ENCODE measurements around the gene MSRB1.

DNA sequence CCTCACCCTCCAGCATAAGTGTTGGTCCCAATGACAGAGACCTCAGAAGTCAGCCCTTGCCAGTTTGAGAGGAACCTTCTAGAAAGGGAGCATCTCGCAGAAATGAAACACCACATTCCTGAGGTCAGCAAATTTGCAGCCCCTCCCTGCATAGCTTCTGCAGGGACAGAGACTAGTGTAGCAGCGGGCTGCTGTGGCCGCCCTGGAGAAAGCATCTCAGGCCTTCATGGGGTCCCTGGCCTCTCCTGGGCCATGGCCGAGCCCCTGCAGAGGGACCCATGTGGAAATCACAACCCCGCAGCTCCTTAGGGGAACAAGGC, 36.2 kb downstream of the MSRB1 start:
- TF ChIP-seq, protein P1, sequence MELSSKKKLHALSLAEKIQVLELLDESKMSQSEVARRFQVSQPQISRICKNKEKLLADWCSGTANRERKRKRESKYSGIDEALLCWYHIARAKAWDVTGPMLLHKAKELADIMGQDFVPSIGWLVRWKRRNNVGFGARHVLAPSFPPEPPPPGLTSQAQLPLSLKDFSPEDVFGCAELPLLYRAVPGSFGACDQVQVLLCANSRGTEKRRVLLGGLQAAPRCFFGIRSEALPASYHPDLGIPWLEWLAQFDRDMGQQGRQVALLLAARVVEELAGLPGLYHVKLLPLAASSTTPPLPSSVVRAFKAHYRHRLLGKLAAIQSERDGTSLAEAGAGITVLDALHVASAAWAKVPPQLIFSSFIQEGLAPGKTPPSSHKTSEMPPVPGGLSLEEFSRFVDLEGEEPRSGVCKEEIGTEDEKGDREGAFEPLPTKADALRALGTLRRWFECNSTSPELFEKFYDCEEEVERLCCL (CRISPR knock-in tag; IDR thresholded peaks at IDR 0.05; ENCODE audit: borderline replicate concordance): no peak
- TF ChIP-seq ZFP36L1 (CRISPR knock-in tag; IDR thresholded peaks at IDR 0.05): no peak
- TF ChIP-seq ZNF598 (CRISPR knock-in tag; IDR thresholded peaks at IDR 0.05; ENCODE audit: borderline replicate concordance): no peak
- TF ChIP-seq, protein P2, sequence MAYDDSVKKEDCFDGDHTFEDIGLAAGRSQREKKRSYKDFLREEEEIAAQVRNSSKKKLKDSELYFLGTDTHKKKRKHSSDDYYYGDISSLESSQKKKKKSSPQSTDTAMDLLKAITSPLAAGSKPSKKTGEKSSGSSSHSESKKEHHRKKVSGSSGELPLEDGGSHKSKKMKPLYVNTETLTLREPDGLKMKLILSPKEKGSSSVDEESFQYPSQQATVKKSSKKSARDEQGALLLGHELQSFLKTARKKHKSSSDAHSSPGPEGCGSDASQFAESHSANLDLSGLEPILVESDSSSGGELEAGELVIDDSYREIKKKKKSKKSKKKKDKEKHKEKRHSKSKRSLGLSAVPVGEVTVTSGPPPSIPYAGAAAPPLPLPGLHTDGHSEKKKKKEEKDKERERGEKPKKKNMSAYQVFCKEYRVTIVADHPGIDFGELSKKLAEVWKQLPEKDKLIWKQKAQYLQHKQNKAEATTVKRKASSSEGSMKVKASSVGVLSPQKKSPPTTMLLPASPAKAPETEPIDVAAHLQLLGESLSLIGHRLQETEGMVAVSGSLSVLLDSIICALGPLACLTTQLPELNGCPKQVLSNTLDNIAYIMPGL (CRISPR knock-in tag; IDR thresholded peaks at IDR 0.05; ENCODE audit: borderline replicate concordance in 1 of 2, low read depth in 1 of 2): no peak
- TF ChIP-seq, protein P3, sequence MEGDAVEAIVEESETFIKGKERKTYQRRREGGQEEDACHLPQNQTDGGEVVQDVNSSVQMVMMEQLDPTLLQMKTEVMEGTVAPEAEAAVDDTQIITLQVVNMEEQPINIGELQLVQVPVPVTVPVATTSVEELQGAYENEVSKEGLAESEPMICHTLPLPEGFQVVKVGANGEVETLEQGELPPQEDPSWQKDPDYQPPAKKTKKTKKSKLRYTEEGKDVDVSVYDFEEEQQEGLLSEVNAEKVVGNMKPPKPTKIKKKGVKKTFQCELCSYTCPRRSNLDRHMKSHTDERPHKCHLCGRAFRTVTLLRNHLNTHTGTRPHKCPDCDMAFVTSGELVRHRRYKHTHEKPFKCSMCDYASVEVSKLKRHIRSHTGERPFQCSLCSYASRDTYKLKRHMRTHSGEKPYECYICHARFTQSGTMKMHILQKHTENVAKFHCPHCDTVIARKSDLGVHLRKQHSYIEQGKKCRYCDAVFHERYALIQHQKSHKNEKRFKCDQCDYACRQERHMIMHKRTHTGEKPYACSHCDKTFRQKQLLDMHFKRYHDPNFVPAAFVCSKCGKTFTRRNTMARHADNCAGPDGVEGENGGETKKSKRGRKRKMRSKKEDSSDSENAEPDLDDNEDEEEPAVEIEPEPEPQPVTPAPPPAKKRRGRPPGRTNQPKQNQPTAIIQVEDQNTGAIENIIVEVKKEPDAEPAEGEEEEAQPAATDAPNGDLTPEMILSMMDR (CRISPR knock-in tag; IDR thresholded peaks at IDR 0.05): no peak
- TF ChIP-seq, protein P4, sequence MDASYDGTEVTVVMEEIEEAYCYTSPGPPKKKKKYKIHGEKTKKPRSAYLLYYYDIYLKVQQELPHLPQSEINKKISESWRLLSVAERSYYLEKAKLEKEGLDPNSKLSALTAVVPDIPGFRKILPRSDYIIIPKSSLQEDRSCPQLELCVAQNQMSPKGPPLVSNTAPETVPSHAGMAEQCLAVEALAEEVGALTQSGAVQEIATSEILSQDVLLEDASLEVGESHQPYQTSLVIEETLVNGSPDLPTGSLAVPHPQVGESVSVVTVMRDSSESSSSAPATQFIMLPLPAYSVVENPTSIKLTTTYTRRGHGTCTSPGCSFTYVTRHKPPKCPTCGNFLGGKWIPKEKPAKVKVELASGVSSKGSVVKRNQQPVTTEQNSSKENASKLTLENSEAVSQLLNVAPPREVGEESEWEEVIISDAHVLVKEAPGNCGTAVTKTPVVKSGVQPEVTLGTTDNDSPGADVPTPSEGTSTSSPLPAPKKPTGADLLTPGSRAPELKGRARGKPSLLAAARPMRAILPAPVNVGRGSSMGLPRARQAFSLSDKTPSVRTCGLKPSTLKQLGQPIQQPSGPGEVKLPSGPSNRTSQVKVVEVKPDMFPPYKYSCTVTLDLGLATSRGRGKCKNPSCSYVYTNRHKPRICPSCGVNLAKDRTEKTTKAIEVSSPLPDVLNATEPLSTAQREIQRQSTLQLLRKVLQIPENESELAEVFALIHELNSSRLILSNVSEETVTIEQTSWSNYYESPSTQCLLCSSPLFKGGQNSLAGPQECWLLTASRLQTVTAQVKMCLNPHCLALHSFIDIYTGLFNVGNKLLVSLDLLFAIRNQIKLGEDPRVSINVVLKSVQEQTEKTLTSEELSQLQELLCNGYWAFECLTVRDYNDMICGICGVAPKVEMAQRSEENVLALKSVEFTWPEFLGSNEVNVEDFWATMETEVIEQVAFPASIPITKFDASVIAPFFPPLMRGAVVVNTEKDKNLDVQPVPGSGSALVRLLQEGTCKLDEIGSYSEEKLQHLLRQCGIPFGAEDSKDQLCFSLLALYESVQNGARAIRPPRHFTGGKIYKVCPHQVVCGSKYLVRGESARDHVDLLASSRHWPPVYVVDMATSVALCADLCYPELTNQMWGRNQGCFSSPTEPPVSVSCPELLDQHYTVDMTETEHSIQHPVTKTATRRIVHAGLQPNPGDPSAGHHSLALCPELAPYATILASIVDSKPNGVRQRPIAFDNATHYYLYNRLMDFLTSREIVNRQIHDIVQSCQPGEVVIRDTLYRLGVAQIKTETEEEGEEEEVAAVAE (CRISPR knock-in tag; IDR thresholded peaks at IDR 0.05; ENCODE audit: borderline replicate concordance): no peak
- TF ChIP-seq POLR2A (IDR thresholded peaks at IDR 0.05; ENCODE audit: insufficient read depth in 1 of 2, low read depth in 2 of 2, low read length in 2 of 2): no peak

All from HepG2 (cell line).